Measurements from ENCODE around the gene WDR5. TPM values are rescaled to one million over a fixed set of nuclear protein-coding genes. Genes with fewer than 3 reads are reported as not detected.

The WDR5 gene
- total and polyA plus RNA-seq, 10 of the 15 experiments (the other 5 are each of a cell fraction or from before 2014, with no cell fraction given): 1.4 to 43.7 (median 33.2) TPM

- TF ChIP-seq MTA2 (IDR thresholded peaks at IDR 0.05; ENCODE audit: low read depth) (0 out of 2 replicates have a peak, but pooled peaks have one; percentile 10), RAD21 (IDR thresholded peaks at IDR 0.05; ENCODE audit: insufficient read depth, low read depth, low read length) (no peak), PKNOX1 (IDR thresholded peaks at IDR 0.05) (no peak), SUZ12 (IDR thresholded peaks at IDR 0.05; ENCODE audit: unreplicated experiment) (no peak), ZNF274 (IDR thresholded peaks at IDR 0.05; ENCODE audit: insufficient read depth, insufficient read length) (no peak), ETV6 (conservative IDR thresholded peaks at IDR 0.05 in 1 of 2, IDR thresholded peaks at IDR 0.05 in 1 of 2; ENCODE audit: borderline replicate concordance in 1 of 2, low read depth in 1 of 2) (no peak), SMAD5 (IDR thresholded peaks at IDR 0.05; ENCODE audit: low read depth) (no peak), USF1 (IDR thresholded peaks at IDR 0.05; ENCODE audit: borderline replicate concordance, extremely low read length, insufficient read depth, low read depth, low read length) (no peak), ESRRA (IDR thresholded peaks at IDR 0.05; ENCODE audit: low read length) (no peak), NR2C2 (IDR thresholded peaks at IDR 0.05; ENCODE audit: borderline replicate concordance, control insufficient read depth, insufficient read length, low read depth) (no peak), HDAC2 (IDR thresholded peaks at IDR 0.05) (no peak), MAX (IDR thresholded peaks at IDR 0.05; ENCODE audit: low read depth, low read length) (no peak), MXI1 (IDR thresholded peaks at IDR 0.05; ENCODE audit: low read depth, low read length) (no peak), MEF2A (IDR thresholded peaks at IDR 0.05; ENCODE audit: insufficient read depth, low read depth, low read length) (no peak)
- TF ChIP-seq, protein P1, sequence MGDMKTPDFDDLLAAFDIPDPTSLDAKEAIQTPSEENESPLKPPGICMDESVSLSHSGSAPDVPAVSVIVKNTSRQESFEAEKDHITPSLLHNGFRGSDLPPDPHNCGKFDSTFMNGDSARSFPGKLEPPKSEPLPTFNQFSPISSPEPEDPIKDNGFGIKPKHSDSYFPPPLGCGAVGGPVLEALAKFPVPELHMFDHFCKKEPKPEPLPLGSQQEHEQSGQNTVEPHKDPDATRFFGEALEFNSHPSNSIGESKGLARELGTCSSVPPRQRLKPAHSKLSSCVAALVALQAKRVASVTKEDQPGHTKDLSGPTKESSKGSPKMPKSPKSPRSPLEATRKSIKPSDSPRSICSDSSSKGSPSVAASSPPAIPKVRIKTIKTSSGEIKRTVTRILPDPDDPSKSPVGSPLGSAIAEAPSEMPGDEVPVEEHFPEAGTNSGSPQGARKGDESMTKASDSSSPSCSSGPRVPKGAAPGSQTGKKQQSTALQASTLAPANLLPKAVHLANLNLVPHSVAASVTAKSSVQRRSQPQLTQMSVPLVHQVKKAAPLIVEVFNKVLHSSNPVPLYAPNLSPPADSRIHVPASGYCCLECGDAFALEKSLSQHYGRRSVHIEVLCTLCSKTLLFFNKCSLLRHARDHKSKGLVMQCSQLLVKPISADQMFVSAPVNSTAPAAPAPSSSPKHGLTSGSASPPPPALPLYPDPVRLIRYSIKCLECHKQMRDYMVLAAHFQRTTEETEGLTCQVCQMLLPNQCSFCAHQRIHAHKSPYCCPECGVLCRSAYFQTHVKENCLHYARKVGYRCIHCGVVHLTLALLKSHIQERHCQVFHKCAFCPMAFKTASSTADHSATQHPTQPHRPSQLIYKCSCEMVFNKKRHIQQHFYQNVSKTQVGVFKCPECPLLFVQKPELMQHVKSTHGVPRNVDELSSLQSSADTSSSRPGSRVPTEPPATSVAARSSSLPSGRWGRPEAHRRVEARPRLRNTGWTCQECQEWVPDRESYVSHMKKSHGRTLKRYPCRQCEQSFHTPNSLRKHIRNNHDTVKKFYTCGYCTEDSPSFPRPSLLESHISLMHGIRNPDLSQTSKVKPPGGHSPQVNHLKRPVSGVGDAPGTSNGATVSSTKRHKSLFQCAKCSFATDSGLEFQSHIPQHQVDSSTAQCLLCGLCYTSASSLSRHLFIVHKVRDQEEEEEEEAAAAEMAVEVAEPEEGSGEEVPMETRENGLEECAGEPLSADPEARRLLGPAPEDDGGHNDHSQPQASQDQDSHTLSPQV (IDR thresholded peaks at IDR 0.05): no peak
- TF ChIP-seq, protein P2, sequence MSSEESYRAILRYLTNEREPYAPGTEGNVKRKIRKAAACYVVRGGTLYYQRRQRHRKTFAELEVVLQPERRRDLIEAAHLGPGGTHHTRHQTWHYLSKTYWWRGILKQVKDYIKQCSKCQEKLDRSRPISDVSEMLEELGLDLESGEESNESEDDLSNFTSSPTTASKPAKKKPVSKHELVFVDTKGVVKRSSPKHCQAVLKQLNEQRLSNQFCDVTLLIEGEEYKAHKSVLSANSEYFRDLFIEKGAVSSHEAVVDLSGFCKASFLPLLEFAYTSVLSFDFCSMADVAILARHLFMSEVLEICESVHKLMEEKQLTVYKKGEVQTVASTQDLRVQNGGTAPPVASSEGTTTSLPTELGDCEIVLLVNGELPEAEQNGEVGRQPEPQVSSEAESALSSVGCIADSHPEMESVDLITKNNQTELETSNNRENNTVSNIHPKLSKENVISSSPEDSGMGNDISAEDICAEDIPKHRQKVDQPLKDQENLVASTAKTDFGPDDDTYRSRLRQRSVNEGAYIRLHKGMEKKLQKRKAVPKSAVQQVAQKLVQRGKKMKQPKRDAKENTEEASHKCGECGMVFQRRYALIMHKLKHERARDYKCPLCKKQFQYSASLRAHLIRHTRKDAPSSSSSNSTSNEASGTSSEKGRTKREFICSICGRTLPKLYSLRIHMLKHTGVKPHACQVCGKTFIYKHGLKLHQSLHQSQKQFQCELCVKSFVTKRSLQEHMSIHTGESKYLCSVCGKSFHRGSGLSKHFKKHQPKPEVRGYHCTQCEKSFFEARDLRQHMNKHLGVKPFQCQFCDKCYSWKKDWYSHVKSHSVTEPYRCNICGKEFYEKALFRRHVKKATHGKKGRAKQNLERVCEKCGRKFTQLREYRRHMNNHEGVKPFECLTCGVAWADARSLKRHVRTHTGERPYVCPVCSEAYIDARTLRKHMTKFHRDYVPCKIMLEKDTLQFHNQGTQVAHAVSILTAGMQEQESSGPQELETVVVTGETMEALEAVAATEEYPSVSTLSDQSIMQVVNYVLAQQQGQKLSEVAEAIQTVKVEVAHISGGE (CRISPR knock-in tag; IDR thresholded peaks at IDR 0.05): no peak
- TF ChIP-seq, protein P3, sequence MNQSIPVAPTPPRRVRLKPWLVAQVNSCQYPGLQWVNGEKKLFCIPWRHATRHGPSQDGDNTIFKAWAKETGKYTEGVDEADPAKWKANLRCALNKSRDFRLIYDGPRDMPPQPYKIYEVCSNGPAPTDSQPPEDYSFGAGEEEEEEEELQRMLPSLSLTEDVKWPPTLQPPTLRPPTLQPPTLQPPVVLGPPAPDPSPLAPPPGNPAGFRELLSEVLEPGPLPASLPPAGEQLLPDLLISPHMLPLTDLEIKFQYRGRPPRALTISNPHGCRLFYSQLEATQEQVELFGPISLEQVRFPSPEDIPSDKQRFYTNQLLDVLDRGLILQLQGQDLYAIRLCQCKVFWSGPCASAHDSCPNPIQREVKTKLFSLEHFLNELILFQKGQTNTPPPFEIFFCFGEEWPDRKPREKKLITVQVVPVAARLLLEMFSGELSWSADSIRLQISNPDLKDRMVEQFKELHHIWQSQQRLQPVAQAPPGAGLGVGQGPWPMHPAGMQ (IDR thresholded peaks at IDR 0.05; ENCODE audit: borderline replicate concordance): no peak
Measured at GRCh38 chr9:134135343-134136117, at the start of gene WDR5 (continued).

All from GM12878 (cell line).